Right atrium auricular region (tissue), 2 donors: ENCODE data around the gene TSPAN9. TPM values are rescaled to one million over a fixed set of nuclear protein-coding genes. Genes with fewer than 3 reads are reported as not detected.

ENCODE experiments used
- DNase-seq: peaks from one replicate; pipeline ENCODE4 v3.0.0-alpha.2; 2019; ENCODE audit warnings: low spot score
- H3K27ac ChIP-seq, 2 donors: fragments of 200-600 bp; sonication (generic); 1 replicate in 1 of 2; 2 replicates in 1 of 2; pipeline ENCODE4 v1.5.1; 2016 to 2019
- H3K27me3 ChIP-seq, 2 donors: fragments of 200-600 bp; sonication (generic); one replicate each; pipeline versions ENCODE4 v1.5.1 to v1.6.0; 2017 to 2019
- H3K36me3 ChIP-seq: fragments of 200-600 bp; sonication (generic); one replicate; pipeline ENCODE4 v1.5.1; 2016
- H3K4me1 ChIP-seq, 2 donors: fragments of 200-600 bp; sonication (generic); one replicate each; pipeline versions ENCODE4 v1.5.1 to v1.6.0; 2017 to 2019
- H3K4me3 ChIP-seq, 2 donors: fragments of 200-600 bp; sonication (generic); 1 replicate in 1 of 2; 2 replicates in 1 of 2; pipeline ENCODE4 v1.5.1; 2017 to 2019; ENCODE audit warnings: mild to moderate bottlenecking in 1 of 2, moderate library complexity in 1 of 2
- H3K9me3 ChIP-seq, 2 donors: fragments of 200-600 bp; sonication (generic); one replicate each; pipeline ENCODE4 v1.5.1; 2019
- CTCF ChIP-seq, 2 donors: fragments of 200-600 bp; sonication (generic); IDR thresholded peaks; one replicate each; pipeline ENCODE4 v1.5.1; 2019; ENCODE audit warnings: antibody characterized with exemption in 2 of 2
- total RNA-seq, 2 donors: library from RNA; depleted of rRNA; stranded (reverse); fragments of >200 nt; gene quantifications; one replicate each; pipeline ENCODE4 v1.1.0, GENCODE V29; 2016

The TSPAN9 gene
- total RNA-seq, 2 donors from 2014 or later = 103 to 185 TPM

DNA sequence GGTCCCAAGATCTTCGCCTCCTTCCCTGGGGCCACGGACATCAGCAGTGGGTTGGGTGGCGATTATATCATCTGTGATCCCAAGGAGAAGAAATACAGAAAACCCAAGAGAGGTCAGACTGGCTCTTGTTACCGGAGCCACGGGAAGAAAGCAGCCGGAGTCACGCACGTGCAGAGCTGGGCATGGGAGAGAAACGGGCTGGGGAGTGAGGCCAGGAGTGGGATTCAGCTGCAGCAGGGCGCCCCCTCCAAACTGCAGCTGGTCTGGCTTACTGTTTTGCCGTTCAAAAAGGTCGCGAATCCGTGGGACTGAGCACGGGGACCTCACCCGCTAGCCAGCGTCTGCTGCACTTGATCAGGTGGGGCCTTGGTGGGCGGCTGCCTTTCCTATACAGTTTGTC, 207.2 kb downstream of the TSPAN9 start:
- H3K9me3 ChIP-seq = no peaks in the 10 kb centered on the region
- H3K27ac ChIP-seq = no peak overlapping the region
- peaks cover 53% of the 10 kb centered on the region for H3K36me3 ChIP-seq
- H3K4me1 ChIP-seq = peaks cover 0 to 19% of the 10 kb centered on the region in 2 donors
- no peak overlapping the region for H3K4me3 ChIP-seq
- H3K27me3 ChIP-seq = no peaks in the 10 kb centered on the region
- DNase-seq = no peak
- no peak for TF ChIP-seq CTCF (IDR thresholded peaks at IDR 0.05)

DNA sequence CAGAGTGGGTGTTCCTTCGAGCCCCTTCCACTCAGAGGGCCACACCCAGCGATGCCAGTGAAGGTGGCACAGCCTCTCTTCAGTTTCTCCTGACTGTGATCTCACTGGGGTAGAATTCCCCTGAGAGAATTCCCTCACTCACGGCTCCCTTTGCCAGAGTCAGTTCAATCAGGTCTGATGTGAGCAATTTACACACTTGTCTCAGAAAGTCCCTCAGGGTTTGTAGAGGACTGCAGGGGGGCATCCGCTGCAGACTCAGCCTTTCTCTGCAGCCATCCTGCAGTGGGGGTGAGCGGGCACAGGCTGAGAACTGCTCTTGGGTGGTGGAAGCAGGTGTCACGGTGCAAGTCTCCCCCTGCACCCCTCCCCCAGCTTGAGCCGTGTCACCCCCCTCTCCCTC, 208.4 kb downstream of the TSPAN9 start:
- Histone ChIP-seq H3K4me1 (peaks cover 0 to 12% of the 10 kb centered on the region in 2 donors), H3K27me3 (no peaks in the 10 kb centered on the region), H3K9me3 (no peaks in the 10 kb centered on the region), H3K27ac (no peak overlapping the region), H3K4me3 (no peak overlapping the region), H3K36me3 (peaks cover 53% of the 10 kb centered on the region)
- DNase-seq = no peak
- TF ChIP-seq CTCF (IDR thresholded peaks at IDR 0.05) = no peak

- H3K36me3 ChIP-seq = peaks cover 25% of the 10 kb centered on the region
- H3K27ac ChIP-seq = no peak overlapping the region
- no peaks in the 10 kb centered on the region for H3K9me3 ChIP-seq
- no peaks in the 10 kb centered on the region for H3K27me3 ChIP-seq
- TF ChIP-seq CTCF (IDR thresholded peaks at IDR 0.05) = no peak
- no peak overlapping the region for H3K4me3 ChIP-seq
- peaks cover 0 to 4% of the 10 kb centered on the region in 2 donors for H3K4me1 ChIP-seq
- no peak for DNase-seq
Measured at GRCh38 chr12:3288690-3289089, 211.5 kb downstream of the TSPAN9 start.

DNA sequence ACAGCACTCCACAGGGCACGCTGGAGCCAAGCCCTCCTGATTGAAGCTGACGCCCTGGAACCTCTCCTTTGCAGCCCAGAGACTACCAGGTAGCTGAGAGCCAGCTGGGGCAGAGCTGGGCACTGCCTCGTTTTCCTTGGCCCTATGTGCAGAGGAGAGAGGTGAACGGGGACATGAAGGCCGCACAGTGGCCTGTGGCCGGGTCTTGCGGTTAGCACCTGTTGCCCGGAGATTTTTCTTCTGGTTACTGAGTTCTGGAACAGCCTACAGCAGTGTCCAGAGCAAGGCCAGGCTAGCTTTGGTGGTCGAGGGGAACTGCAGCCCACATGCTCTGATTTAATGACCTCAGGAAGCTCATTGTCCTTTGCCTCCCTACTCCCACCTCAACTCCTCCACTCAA, 212.5 kb downstream of the TSPAN9 start:
- no peak overlapping the region for H3K4me3 ChIP-seq
- H3K27me3 ChIP-seq = no peaks in the 10 kb centered on the region
- H3K4me1 ChIP-seq = peaks cover 0 to 14% of the 10 kb centered on the region in 2 donors
- H3K9me3 ChIP-seq = no peaks in the 10 kb centered on the region
- H3K36me3 ChIP-seq = peaks cover 16% of the 10 kb centered on the region
- TF ChIP-seq CTCF (IDR thresholded peaks at IDR 0.05) = no peak
- DNase-seq = no peak
- H3K27ac ChIP-seq = no peak overlapping the region

DNA sequence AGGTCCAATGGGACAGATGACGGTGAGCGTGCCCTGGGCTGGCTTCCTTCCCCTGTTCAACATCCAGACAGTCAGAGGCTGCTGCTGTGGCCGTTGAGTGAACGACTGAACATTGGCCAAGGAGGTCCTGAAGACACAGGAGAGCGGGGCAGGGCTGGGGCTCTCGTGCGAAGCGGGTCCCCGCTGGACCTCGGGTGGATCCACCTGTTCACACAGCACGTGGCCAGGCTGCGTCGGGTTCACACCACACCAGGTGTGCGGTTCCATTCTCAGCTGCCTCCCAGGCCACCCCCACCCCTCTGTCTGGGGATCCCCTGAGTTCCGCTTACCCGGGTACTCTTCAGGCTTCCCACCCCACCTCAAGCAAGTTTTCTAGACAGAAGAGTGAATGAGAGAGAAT, 214.8 kb downstream of the TSPAN9 start:
- TF ChIP-seq CTCF (IDR thresholded peaks at IDR 0.05) = no peak

DNA sequence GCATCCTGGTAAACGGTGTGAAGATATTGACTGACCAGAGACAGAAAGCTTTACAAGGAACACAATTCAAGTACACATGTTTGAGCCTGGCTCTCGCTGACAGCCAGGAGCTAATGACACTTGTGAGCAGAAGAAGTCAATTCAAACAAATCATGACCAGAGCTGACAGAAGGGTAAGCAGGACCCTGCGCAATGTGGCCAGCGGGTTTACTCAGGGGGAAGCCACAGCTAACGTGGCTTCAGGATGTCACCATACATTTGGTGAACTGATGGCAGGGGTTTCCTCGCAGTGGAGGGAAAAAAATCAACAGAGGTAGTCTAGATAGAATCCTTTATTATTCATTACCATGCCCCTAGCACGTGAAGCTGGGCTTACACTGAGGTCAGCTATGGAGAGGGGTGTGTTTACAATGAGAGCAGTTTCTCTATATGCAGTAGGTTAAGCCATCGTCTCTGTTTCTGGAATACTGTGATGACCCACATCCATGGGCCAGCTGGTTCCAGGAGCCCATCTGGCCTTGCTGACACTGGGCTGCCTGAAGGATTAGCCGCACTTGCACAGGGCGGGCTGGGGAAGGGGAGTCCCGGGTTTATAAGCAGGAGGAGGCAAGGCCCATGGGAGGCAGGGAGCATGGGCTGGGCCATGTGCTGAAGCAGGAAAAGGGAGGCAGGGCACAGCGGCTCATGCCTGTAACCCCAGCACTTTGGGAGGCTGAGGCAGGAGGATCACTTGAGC, 215.7 kb downstream of the TSPAN9 start:
- H3K27ac ChIP-seq = no peak overlapping the region
- TF ChIP-seq CTCF (IDR thresholded peaks at IDR 0.05) = no peak
- peaks cover 0 to 36% of the 10 kb centered on the region in 2 donors for H3K4me1 ChIP-seq
- no peaks in the 10 kb centered on the region for H3K36me3 ChIP-seq
- H3K27me3 ChIP-seq = no peaks in the 10 kb centered on the region
- H3K4me3 ChIP-seq = no peak overlapping the region
- no peak for DNase-seq
- H3K9me3 ChIP-seq = no peaks in the 10 kb centered on the region

More for the DNA sequence above, 214.8 kb downstream of the TSPAN9 start:
- no peak for DNase-seq
- H3K4me1 ChIP-seq = peaks cover 0 to 36% of the 10 kb centered on the region in 2 donors
- no peaks in the 10 kb centered on the region for H3K9me3 ChIP-seq
- peaks cover 5% of the 10 kb centered on the region for H3K36me3 ChIP-seq
- no peaks in the 10 kb centered on the region for H3K27me3 ChIP-seq
- H3K27ac ChIP-seq = no peak overlapping the region
- H3K4me3 ChIP-seq = no peak overlapping the region
